Body of pancreas (tissue), 4 donors: Measurements from ENCODE around the gene CDC45.

Experiments
- CTCF ChIP-seq, 7 experiments: fragments of 450-650 bp in 4 of 7; fragments of 200-600 bp in 3 of 7; sonication (generic) in 3 of 7; IDR thresholded peaks; one replicate each; pipeline ENCODE4 v1.5.1; 2016 to 2019; ENCODE audit warnings: antibody characterized with exemption in 7 of 7
- POLR2A ChIP-seq, 3 donors: fragments of 450-650 bp; IDR thresholded peaks; one replicate each; pipeline ENCODE4 v1.6.1; 2016; ENCODE audit warnings: antibody characterized with exemption in 3 of 3, mild to moderate bottlenecking in 2 of 3

DNA sequence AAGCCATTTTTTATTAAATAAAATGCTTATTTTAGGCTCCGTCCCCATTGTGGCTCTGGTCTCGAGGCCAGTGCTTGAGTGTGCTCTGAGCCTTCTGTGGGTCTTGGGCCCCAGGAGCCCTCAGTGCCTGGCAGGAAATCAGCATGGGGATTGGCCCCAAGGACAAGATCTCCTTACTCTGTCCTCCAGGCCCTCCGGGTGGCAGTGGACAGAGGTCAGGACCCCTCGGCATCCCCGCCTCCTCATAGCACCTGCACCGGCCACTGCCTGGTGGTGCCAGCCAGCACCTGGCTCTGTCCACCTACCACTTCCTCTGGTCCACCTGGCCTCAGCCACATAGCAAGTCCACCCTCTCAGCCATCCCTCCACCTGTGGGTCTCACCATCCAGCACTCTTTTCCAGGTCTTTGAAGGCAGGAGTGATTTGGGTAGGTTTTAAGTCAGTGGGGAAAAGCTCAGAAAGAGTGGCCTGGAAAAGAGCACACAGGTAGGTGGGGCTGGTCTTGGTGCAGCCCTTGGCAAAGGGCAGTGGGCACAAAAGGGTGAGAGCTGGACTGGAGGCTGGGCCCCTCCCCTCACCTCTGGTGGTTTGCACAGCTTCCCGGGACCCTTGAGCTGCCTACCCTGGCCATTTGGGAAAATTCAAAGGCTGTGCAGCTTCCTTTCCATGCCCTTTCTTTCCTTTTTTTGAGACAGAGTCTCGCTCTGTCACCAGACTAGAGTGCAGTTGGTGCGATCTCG lies 41.0 kb downstream of the CDC45 start:
- no peak for TF ChIP-seq POLR2A (IDR thresholded peaks at IDR 0.05)
- no peak for TF ChIP-seq CTCF (IDR thresholded peaks at IDR 0.05)
